A673 (cell line): ENCODE data around the gene SLC7A10.

Experiments
- EZH2 ChIP-seq: fragments of 200-600 bp; sonication (generic); IDR thresholded peaks from 2 replicates; pipeline ENCODE4 v1.6.1; 2017; ENCODE audit warnings: borderline replicate concordance, low read depth, mild to moderate bottlenecking, mixed read lengths, antibody characterized with exemption, low read length; ENCODE audit not compliant: poor library complexity, severe bottlenecking
- TF ChIP-seq, protein P1 (sequence below): fragments of 300-800, 200-600 bp; sonication (generic); conservative IDR thresholded peaks from 2 replicates; pipeline ENCODE4 v1.5.1; 2017; ENCODE audit warnings: low read depth, mild to moderate bottlenecking, antibody characterized with exemption, low read length, moderate library complexity, mixed read lengths

DNA sequence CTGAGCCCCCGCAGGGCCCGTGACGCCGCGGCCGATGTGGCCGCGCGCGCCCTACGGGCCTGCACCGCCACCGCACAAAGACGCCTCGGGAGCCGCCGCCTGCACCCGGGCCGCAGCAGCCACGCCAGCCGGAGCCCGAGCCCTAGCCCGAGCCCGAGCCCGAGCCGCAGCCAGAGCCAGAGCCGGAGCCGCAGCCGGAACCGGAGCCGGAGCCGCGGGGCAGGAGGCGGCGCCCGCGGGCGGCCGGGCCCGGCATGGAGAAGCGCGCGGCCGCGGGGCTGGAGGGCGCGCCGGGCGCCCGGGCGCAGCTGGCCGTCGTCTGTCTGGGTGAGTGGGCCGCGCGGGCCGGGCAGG lies 31.1 kb downstream of the SLC7A10 start:
- TF ChIP-seq, protein P1, sequence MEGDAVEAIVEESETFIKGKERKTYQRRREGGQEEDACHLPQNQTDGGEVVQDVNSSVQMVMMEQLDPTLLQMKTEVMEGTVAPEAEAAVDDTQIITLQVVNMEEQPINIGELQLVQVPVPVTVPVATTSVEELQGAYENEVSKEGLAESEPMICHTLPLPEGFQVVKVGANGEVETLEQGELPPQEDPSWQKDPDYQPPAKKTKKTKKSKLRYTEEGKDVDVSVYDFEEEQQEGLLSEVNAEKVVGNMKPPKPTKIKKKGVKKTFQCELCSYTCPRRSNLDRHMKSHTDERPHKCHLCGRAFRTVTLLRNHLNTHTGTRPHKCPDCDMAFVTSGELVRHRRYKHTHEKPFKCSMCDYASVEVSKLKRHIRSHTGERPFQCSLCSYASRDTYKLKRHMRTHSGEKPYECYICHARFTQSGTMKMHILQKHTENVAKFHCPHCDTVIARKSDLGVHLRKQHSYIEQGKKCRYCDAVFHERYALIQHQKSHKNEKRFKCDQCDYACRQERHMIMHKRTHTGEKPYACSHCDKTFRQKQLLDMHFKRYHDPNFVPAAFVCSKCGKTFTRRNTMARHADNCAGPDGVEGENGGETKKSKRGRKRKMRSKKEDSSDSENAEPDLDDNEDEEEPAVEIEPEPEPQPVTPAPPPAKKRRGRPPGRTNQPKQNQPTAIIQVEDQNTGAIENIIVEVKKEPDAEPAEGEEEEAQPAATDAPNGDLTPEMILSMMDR: no peak
- no peak for TF ChIP-seq EZH2
